Ishikawa (cell line): ENCODE data around the gene NFU1.

Experiments used
- EP300 ChIP-seq: IDR thresholded peaks from 2 replicates; pipeline ENCODE4 v1.6.1; 2012; ENCODE audit warnings: borderline replicate concordance
- RAD21 ChIP-seq: IDR thresholded peaks from 2 replicates; pipeline ENCODE4 v1.6.1; 2012; ENCODE audit warnings: low read depth
- TAF1 ChIP-seq: IDR thresholded peaks from 2 replicates; pipeline ENCODE4 v1.6.1; 2012; ENCODE audit warnings: low read depth, mild to moderate bottlenecking
- TCF12 ChIP-seq: IDR thresholded peaks from 2 replicates; pipeline ENCODE4 v1.6.1; 2012; ENCODE audit warnings: low read depth
- TEAD4 ChIP-seq: IDR thresholded peaks from 2 replicates; pipeline ENCODE4 v1.6.1; 2012
- YY1 ChIP-seq: IDR thresholded peaks from 2 replicates; pipeline ENCODE4 v1.6.1; 2012; ENCODE audit warnings: low read depth
- ZBTB7A ChIP-seq: IDR thresholded peaks from 2 replicates; pipeline ENCODE4 v1.6.1; 2012; ENCODE audit warnings: low read depth
- TF ChIP-seq, protein P1 (sequence below): IDR thresholded peaks from 2 replicates; pipeline ENCODE4 v1.6.1; 2012

- TF ChIP-seq TEAD4: no peak
- TF ChIP-seq, protein P1, sequence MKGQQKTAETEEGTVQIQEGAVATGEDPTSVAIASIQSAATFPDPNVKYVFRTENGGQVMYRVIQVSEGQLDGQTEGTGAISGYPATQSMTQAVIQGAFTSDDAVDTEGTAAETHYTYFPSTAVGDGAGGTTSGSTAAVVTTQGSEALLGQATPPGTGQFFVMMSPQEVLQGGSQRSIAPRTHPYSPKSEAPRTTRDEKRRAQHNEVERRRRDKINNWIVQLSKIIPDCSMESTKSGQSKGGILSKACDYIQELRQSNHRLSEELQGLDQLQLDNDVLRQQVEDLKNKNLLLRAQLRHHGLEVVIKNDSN: no peak
- TF ChIP-seq RAD21: no peak
- no peak for TF ChIP-seq EP300
- TF ChIP-seq TAF1: no peak
- TF ChIP-seq ZBTB7A: no peak
- TF ChIP-seq YY1: no peak
- no peak for TF ChIP-seq TCF12
Observed at GRCh38 chr2:69470911-69471310, 33.7 kb upstream of the NFU1 start.
